GM12892 (cell line): Measurements from ENCODE around the gene SIRPB1.

Experiments
- POLR2A ChIP-seq: IDR thresholded peaks from 2 replicates; pipeline ENCODE4 v1.6.1; 2011; ENCODE audit warnings: low read depth, low read length, control low read depth
- POLR2AphosphoS5 ChIP-seq: IDR thresholded peaks from 2 replicates; pipeline ENCODE4 v1.6.1; 2011; ENCODE audit warnings: low read depth, low read length, control low read depth
- TAF1 ChIP-seq: IDR thresholded peaks from 2 replicates; pipeline ENCODE4 v1.6.1; 2011; ENCODE audit warnings: low read depth, mild to moderate bottlenecking, control low read depth, low read length, borderline replicate concordance

GRCh38 chr20:1652960-1653359 lies 33.2 kb upstream of the SIRPB1 start:
- TF ChIP-seq POLR2AphosphoS5 (no peak), POLR2A (no peak), TAF1 (no peak)
